SK-MEL-5 (cell line): ENCODE data around the gene MITF. TPM values are rescaled to one million over a fixed set of nuclear protein-coding genes. Genes with fewer than 3 reads are reported as not detected.

Experiments
- DNase-seq: peaks from one replicate; pipeline ENCODE4 v3.0.0-alpha.2; 2016; ENCODE audit warnings: low read depth, low spot score
- in situ Hi-C: cut with HindIII; loops from 2 replicates; pipeline ENCODE4 v1.10.0; 2016; ENCODE audit warnings: low sequenced_read_pairs, high pct_unique_total_duplicates, low pct_unique_long_range_greater_than_20kb
- total RNA-seq: library from RNA; depleted of rRNA; stranded (reverse); fragments of >200 nt; shearing (Covaris generic); gene quantifications from 2 replicates; pipeline ENCODE4 v1.2.3, GENCODE V29; 2014

The MITF gene
- total RNA-seq, 1 experiment from 2014 or later = 768 TPM

GRCh38 chr3:69934398-69934797 is 195.1 kb downstream of the MITF start:
- in situ Hi-C loops = no loop called here
- no peak for DNase-seq

GRCh38 chr3:69936266-69936665 is 197.0 kb downstream of the MITF start:
- in situ Hi-C loops = no loop called here
- DNase-seq = peak; percentile 99

GRCh38 chr3:69938061-69938460 is 198.8 kb downstream of the MITF start:
- in situ Hi-C loops = no loop called here
- peak; percentile 91 for DNase-seq

GRCh38 chr3:69938931-69939330 is 199.7 kb downstream of the MITF start:
- in situ Hi-C loops = no loop called here

GRCh38 chr3:69941037-69941436 is 201.8 kb downstream of the MITF start:
- in situ Hi-C loops = no loop called here

More at GRCh38 chr3:69938931-69939330, 199.7 kb downstream of the MITF start:
- peak; percentile 70 for DNase-seq

GRCh38 chr3:69941439-69942176 is 202.3 kb downstream of the MITF start:
- DNase-seq = no peak
- in situ Hi-C loops = no loop called here

More at GRCh38 chr3:69941037-69941436, 201.8 kb downstream of the MITF start:
- DNase-seq = peak; percentile 74

- DNase-seq = peak; percentile 83
- in situ Hi-C loops = no loop called here
Measured at GRCh38 chr3:69944931-69945493, 205.7 kb downstream of the MITF start.

GRCh38 chr3:69948246-69948862 is 209.1 kb downstream of the MITF start:
- in situ Hi-C loops = no loop called here
- DNase-seq = peak; percentile 72

GRCh38 chr3:69951616-69952015 is 212.4 kb downstream of the MITF start:
- DNase-seq = no peak
- in situ Hi-C loops = no loop called here

GRCh38 chr3:69959581-69959980 is 220.3 kb downstream of the MITF start:
- in situ Hi-C loops = no loop called here
- DNase-seq = no peak

- in situ Hi-C loops = no loop called here
Measured at GRCh38 chr3:69961706-69962439, 222.6 kb downstream of the MITF start.

GRCh38 chr3:69963643-69964042 is 224.4 kb downstream of the MITF start:
- DNase-seq = peak; percentile 52
- in situ Hi-C loops = no loop called here

More at GRCh38 chr3:69961706-69962439, 222.6 kb downstream of the MITF start:
- peak; percentile 47 for DNase-seq

GRCh38 chr3:69967156-69967555 is 227.9 kb downstream of the MITF start:
- DNase-seq = peak; percentile 95
- in situ Hi-C loops = no loop called here

GRCh38 chr3:69970827-69971226 is 231.6 kb downstream of the MITF start:
- DNase-seq = peak; percentile 29
- in situ Hi-C loops = no loop called here

GRCh38 chr3:69972672-69973071 is 233.4 kb downstream of the MITF start:
- DNase-seq = no peak
- in situ Hi-C loops = no loop called here

GRCh38 chr3:69976021-69976420 is 236.8 kb downstream of the MITF start:
- in situ Hi-C loops = no loop called here
- DNase-seq = no peak

- no peak for DNase-seq
- in situ Hi-C loops = no loop called here
Measured at GRCh38 chr3:69983546-69984265, 244.4 kb downstream of the MITF start.

- no peak for DNase-seq
- in situ Hi-C loops = no loop called here
Measured at GRCh38 chr3:69985266-69985665, 246.0 kb downstream of the MITF start.
